K562 (cell line): Measurements from ENCODE around the gene CRADD. TPM values are rescaled to one million over a fixed set of nuclear protein-coding genes. Genes with fewer than 3 reads are reported as not detected.

Source experiments
- ATAC-seq: fragments of 200-7000 bp; cut with Tn5 transposase; 3 replicates; pipeline ENCODE4 v1.9.1; 2020; ENCODE audit warnings: moderate library complexity
- BruUV-seq: library from RNA; stranded (reverse); fragments of 400-500 nt; replicated peaks from 2 replicates; lab custom pipeline; 2021; lab: Mats Ljungman, UMichigan
- CTCF ChIA-PET: fragments of 300-600 bp; formaldehyde crosslinking; extraction: SDS; loops from one replicate; lab custom pipeline; 2021; ENCODE audit warnings: low intra/inter-chr PET ratio; lab: Yijun Ruan, JAX
- POLR2A ChIA-PET: fragments of 300-600, 350-650 bp; sonication (Branson Sonifier 250); formaldehyde crosslinking; extraction: SDS; loops from one replicate; lab custom pipeline; 2021; ENCODE audit warnings: antibody characterized with exemption, inconsistent platforms; lab: Yijun Ruan, JAX
- DNase-seq, 4 experiments: peaks; one replicate each; pipeline versions ENCODE4 v3.0.0 to v3.0.0-alpha.2; 2011 to 2018; ENCODE audit warnings: low spot score in 3 of 4, mixed read lengths in 3 of 4; ENCODE audit errors: extremely low read depth in 1 of 4
- FAIRE-seq: peaks from 2 replicates; lab custom pipeline; 2011; peaks lifted over from hg19 to GRCh38; lab: Jason Lieb, UNC
- H2AFZ ChIP-seq: 2 replicates; pipeline ENCODE4 v1.6.0; 2011; ENCODE audit warnings: low read depth, low read length, control low read depth, inconsistent platforms
- H3K27ac ChIP-seq: fragments of 200-600 bp; 3 replicates; pipeline ENCODE4 v1.8.0; 2011; ENCODE audit warnings: low read depth, mild to moderate bottlenecking, control low read depth, inconsistent platforms, low read length, moderate library complexity, mixed read lengths; ENCODE audit errors: extremely low read depth
- H3K27me3 ChIP-seq, 2 experiments: fragments of 300-600 bp in 1 of 2; 2 replicates in 1 of 2; 3 replicates in 1 of 2; pipeline versions ENCODE4 v1.6.0 to v1.8.0; 2011; ENCODE audit warnings: inconsistent platforms in 2 of 2, low read length in 2 of 2, mild to moderate bottlenecking in 1 of 2, mixed read lengths in 1 of 2, moderate library complexity in 1 of 2; ENCODE audit not compliant: control insufficient read depth in 2 of 2, insufficient read depth in 2 of 2
- H3K36me3 ChIP-seq: fragments of 300-600 bp; 3 replicates; pipeline ENCODE4 v1.8.0; 2011; ENCODE audit warnings: mild to moderate bottlenecking, low read length, inconsistent platforms; ENCODE audit not compliant: control insufficient read depth, insufficient read depth
- H3K4me1 ChIP-seq, 2 experiments: fragments of 200-600 bp in 1 of 2; replicated peaks in 1 of 2; 2 replicates in 1 of 2; 3 replicates in 1 of 2; pipeline versions ENCODE4 v1.5.1 to v1.8.0; 2011; ENCODE audit warnings: inconsistent platforms in 2 of 2, low read length in 2 of 2, mild to moderate bottlenecking in 1 of 2, mixed read lengths in 1 of 2, moderate library complexity in 1 of 2; ENCODE audit not compliant: control insufficient read depth in 2 of 2, insufficient read depth in 2 of 2
- H3K4me2 ChIP-seq: 2 replicates; pipeline ENCODE4 v1.6.1; 2011; ENCODE audit warnings: low read length, control low read depth, inconsistent platforms, mixed read lengths; ENCODE audit not compliant: insufficient read depth
- H3K4me3 ChIP-seq: fragments of 200-600 bp; sonication (generic), shearing (Covaris generic); 2 replicates; pipeline ENCODE4 v1.5.1; 2016; ENCODE audit warnings: control low read depth, inconsistent platforms
- H3K79me2 ChIP-seq: fragments of 200-600 bp; 3 replicates; pipeline ENCODE4 v1.8.0; 2011; ENCODE audit warnings: low read length, inconsistent platforms; ENCODE audit not compliant: control insufficient read depth, insufficient read depth
- H3K9ac ChIP-seq, 2 experiments: 2 replicates each; pipeline versions ENCODE4 v1.6.0 to v1.6.1; 2011; ENCODE audit warnings: low read depth in 2 of 2, low read length in 2 of 2, control low read depth in 1 of 2, inconsistent platforms in 1 of 2, mild to moderate bottlenecking in 1 of 2, mixed read lengths in 1 of 2; ENCODE audit not compliant: insufficient read depth in 1 of 2
- H3K9me1 ChIP-seq: one replicate; pipeline ENCODE4 v1.6.0; 2011; ENCODE audit warnings: inconsistent platforms, mild to moderate bottlenecking, low read length, moderate library complexity; ENCODE audit not compliant: control insufficient read depth, insufficient read depth
- H3K9me3 ChIP-seq: replicated peaks from 2 replicates; pipeline ENCODE4 v1.5.1; 2011; ENCODE audit warnings: low read depth, low read length, inconsistent platforms; ENCODE audit not compliant: control insufficient read depth, insufficient read depth
- H4K20me1 ChIP-seq: replicated peaks from 2 replicates; pipeline ENCODE4 v1.6.1; 2011; ENCODE audit warnings: low read length, inconsistent platforms, mixed read lengths; ENCODE audit not compliant: control insufficient read depth, insufficient read depth
- ATF2 ChIP-seq: sonication (generic); formaldehyde crosslinking; IDR thresholded peaks from 2 replicates; pipeline ENCODE4 v1.8.1; 2022; ENCODE audit warnings: missing genetic modification reagents
- GATAD2A ChIP-seq: fragments of 450-650 bp; IDR thresholded peaks from 2 replicates; pipeline ENCODE4 v1.6.1; 2017
- HINFP ChIP-seq: fragments of 450-650 bp; conservative IDR thresholded peaks from 2 replicates; pipeline ENCODE4 v1.6.1; 2016; ENCODE audit warnings: missing genetic modification characterization, low read depth, mild to moderate bottlenecking, control low read depth, missing compliant biosample characterization
- KDM2B ChIP-seq: fragments of 250-450 bp; sonication (Bioruptor Pico); IDR thresholded peaks from 2 replicates; pipeline ENCODE4 v1.8.0; 2021; ENCODE audit warnings: mild to moderate bottlenecking, moderate library complexity
- MEIS2 ChIP-seq: fragments of 450-650 bp; IDR thresholded peaks from 2 replicates; pipeline ENCODE4 v1.6.1; 2014; ENCODE audit warnings: mild to moderate bottlenecking; ENCODE audit not compliant: partially characterized antibody
- PBX2 ChIP-seq, 2 experiments: IDR thresholded peaks in 1 of 2; conservative IDR thresholded peaks in 1 of 2; 2 replicates each; pipeline ENCODE4 v1.6.1; 2016; ENCODE audit warnings: low read depth in 2 of 2, mild to moderate bottlenecking in 1 of 2, missing compliant biosample characterization in 1 of 2, missing genetic modification characterization in 1 of 2, moderate library complexity in 1 of 2
- ZNF133 ChIP-seq: fragments of 250-450 bp; sonication (Bioruptor Pico); IDR thresholded peaks from 2 replicates; pipeline ENCODE4 v1.4.0; 2020; ENCODE audit warnings: mild to moderate bottlenecking
- ZNF395 ChIP-seq: fragments of 200-800 bp; sonication (Bioruptor generic); IDR thresholded peaks from 2 replicates; pipeline ENCODE4 v1.6.1; 2017; ENCODE audit warnings: missing genetic modification characterization, missing compliant biosample characterization
- WGBS: fragments of 100-300 bp; shearing (Covaris generic); methylation state at CpG from one replicate; pipeline ENCODE4 v1.1.6; 2016; ENCODE audit warnings: low coverage, mixed read lengths; ENCODE audit not compliant: insufficient coverage; ENCODE audit errors: missing lambda C conversion rate; 5-methylcytosine and 5-hydroxymethylcytosine counted together
- in situ Hi-C: fragments of 300-500 bp; cut with MboI; formaldehyde crosslinking; loops from 4 replicates; pipeline ENCODE4 v1.15.0; 2018; ENCODE audit warnings: inconsistent platforms, mixed read lengths
- intact Hi-C: fragments of 100-400 bp; cut with micrococcal nuclease; formaldehyde crosslinking; loops from 2 replicates; pipeline ENCODE4 v1.14.2; 2022
- polyA plus RNA-seq, 8 experiments: library from polyadenylated mRNA; depleted of rRNA in 4 of 8; stranded (reverse) in 5 of 8; unstranded in 3 of 8; fragments of >200 nt; fragmentation: Nextera tagmentation in 2 of 8; fragmentation: Illumina TruSeq in 1 of 8; extraction: Ambion mirVana in 2 of 8; extraction: Trizol in 1 of 8; gene quantifications; 2 replicates each; pipeline versions ENCODE4 v1.2.1 to v1.2.3, GENCODE V29; 2011 to 2014; ENCODE audit warnings: inconsistent platforms in 1 of 8, missing spikeins in 1 of 8
- total RNA-seq, 7 experiments: library from RNA; depleted of rRNA in 6 of 7; stranded (reverse); fragments of >200 nt in 6 of 7; fragmentation: Illumina TruSeq in 2 of 7; extraction: Trizol in 2 of 7; gene quantifications; 2 replicates each; pipeline versions ENCODE4 v1.2.1 to v1.2.3, GENCODE V29; 2011 to 2021; ENCODE audit warnings: low replicate concordance in 1 of 7
- TF ChIP-seq, protein P1 (sequence below): sonication (generic); formaldehyde crosslinking; IDR thresholded peaks from 2 replicates; pipeline ENCODE4 v1.8.0; 2022; ENCODE audit warnings: missing genetic modification reagents, mild to moderate bottlenecking, borderline replicate concordance

CRADD gene
- total and polyA plus RNA-seq, 9 of the 15 experiments (the other 6 are each of a cell fraction or from before 2014, with no cell fraction given) = 20.5 to 41.1 (median 25.9) TPM

- TF ChIP-seq HINFP (no peak), KDM2B (CRISPR knock-in tag) (no peak), ZNF395 (CRISPR knock-in tag) (no peak), MEIS2 (no peak)
- TF ChIP-seq, all 486 proteins: peak for 2
Measured at GRCh38 chr12:93908264-93908663, 231.1 kb downstream of the CRADD start (continued).

- Histone ChIP-seq H3K79me2 (no peaks in the 10 kb centered on the region), H3K27me3 (no peaks in the 10 kb centered on the region), H3K36me3 (no peaks in the 10 kb centered on the region), H2AFZ (peak overlapping the region; percentile 44; the same call in 1 of the 2 replicates), H3K9me3 (no peaks in the 10 kb centered on the region), H3K4me2 (no peak overlapping the region), H3K4me3 (no peak overlapping the region), H4K20me1 (no peaks in the 10 kb centered on the region), H3K9me1 (no peaks in the 10 kb centered on the region), H3K27ac (no peak overlapping the region), H3K4me1 (peaks cover 0 to 18% of the 10 kb centered on the region in 2 experiments; a peak in 2 of 5 replicates), H3K9ac (no peak overlapping the region)
- intact Hi-C loops = no loop called here
- ChIA-PET POLR2A (interaction anchor here (1.5 kb wide), 1 partner anchor 9 kb away, joined by 3 read pairs; no protein-coding TSS in a partner anchor), CTCF (no interaction called here)
- WGBS = 57% methylated on average over 12 of the region's 12 CpGs
- ATAC-seq = no peak
- BruUV-seq = no TSS peak
- FAIRE-seq = no peak
- in situ Hi-C loops = no loop called here
- no peak for DNase-seq
- TF ChIP-seq GATAD2A = no peak
- no peak for TF ChIP-seq ZNF133 (CRISPR knock-in tag)
- TF ChIP-seq PBX2 (CRISPR knock-in tag; IDR thresholded peaks at IDR 0.05; ENCODE audit: low read depth) = no peak
- TF ChIP-seq PBX2 (tag; conservative IDR thresholded peaks at IDR 0.05; ENCODE audit: low read depth) = no peak
- no peak for TF ChIP-seq ATF2 (CRISPR knock-in tag)
- TF ChIP-seq, protein P1, sequence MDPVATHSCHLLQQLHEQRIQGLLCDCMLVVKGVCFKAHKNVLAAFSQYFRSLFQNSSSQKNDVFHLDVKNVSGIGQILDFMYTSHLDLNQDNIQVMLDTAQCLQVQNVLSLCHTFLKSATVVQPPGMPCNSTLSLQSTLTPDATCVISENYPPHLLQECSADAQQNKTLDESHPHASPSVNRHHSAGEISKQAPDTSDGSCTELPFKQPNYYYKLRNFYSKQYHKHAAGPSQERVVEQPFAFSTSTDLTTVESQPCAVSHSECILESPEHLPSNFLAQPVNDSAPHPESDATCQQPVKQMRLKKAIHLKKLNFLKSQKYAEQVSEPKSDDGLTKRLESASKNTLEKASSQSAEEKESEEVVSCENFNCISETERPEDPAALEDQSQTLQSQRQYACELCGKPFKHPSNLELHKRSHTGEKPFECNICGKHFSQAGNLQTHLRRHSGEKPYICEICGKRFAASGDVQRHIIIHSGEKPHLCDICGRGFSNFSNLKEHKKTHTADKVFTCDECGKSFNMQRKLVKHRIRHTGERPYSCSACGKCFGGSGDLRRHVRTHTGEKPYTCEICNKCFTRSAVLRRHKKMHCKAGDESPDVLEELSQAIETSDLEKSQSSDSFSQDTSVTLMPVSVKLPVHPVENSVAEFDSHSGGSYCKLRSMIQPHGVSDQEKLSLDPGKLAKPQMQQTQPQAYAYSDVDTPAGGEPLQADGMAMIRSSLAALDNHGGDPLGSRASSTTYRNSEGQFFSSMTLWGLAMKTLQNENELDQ (CRISPR knock-in tag) = no peak
Measured at GRCh38 chr12:93908846-93909567, 231.8 kb downstream of the CRADD start.
